Measurements from ENCODE around the gene CYTH4. TPM values are rescaled to one million over a fixed set of nuclear protein-coding genes. Genes with fewer than 3 reads are reported as not detected.
"Not testable (repeated sequence)": the region's sequence is repeated elsewhere in the genome, so short reads cannot be mapped to it uniquely, and the experiment has no call there.

Gene CYTH4, protein sequence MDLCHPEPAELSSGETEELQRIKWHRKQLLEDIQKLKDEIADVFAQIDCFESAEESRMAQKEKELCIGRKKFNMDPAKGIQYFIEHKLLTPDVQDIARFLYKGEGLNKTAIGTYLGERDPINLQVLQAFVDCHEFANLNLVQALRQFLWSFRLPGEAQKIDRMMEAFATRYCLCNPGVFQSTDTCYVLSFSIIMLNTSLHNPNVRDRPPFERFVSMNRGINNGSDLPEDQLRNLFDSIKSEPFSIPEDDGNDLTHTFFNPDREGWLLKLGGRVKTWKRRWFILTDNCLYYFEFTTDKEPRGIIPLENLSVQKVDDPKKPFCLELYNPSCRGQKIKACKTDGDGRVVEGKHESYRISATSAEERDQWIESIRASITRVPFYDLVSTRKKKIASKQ
- 100 to 1,000 TPM; 106 to 110 TPM for total RNA-seq

- H3K4me3 Mint-ChIP-seq = peak within 1 kb of the TSS; percentile 89
- peak; percentile 85 for DNase-seq
- H3K27ac Mint-ChIP-seq = peak within 1 kb of the TSS; percentile 94
- no peaks in the 10 kb centered on the region for H3K27me3 Mint-ChIP-seq
- H3K4me1 Mint-ChIP-seq = peaks cover 58% of the 10 kb centered on the region
- ChIA-PET CTCF (interaction anchor here (0.5 to 2.9 kb wide), 12 partner anchors 9 to 876 kb away, joined by 3 to 16 read pairs (median 3); partner anchors contain the start of gene RAC2), POLR2A (interaction anchor here (1.2 kb wide), 1 partner anchor 40 kb away, joined by 4 read pairs; no protein-coding TSS in a partner anchor)
- no peaks in the 10 kb centered on the region for H3K9me3 Mint-ChIP-seq
- peaks cover 41% of the 10 kb centered on the region for H3K36me3 Mint-ChIP-seq (ENCODE audit: low read depth)
Measured at GRCh38 chr22:37282385-37282677, at the start of gene CYTH4. Gene CYTH4, plus strand, starts transcription at chr22:37282508. Its CDS starts 62 bp downstream, at chr22:37282570.

- ChIA-PET POLR2A (interaction anchor here (2.0 kb wide), 1 partner anchor 9 kb away, joined by 6 read pairs; no protein-coding TSS in a partner anchor), CTCF (interaction anchor here (7.1 kb wide), 1 partner anchor 9 kb away, joined by 80 read pairs; the partner anchor contains the start of gene RAC2)
- peak overlapping the region; percentile 63 for H3K4me3 Mint-ChIP-seq
- H3K27me3 Mint-ChIP-seq, DNase-seq, H3K9me3 Mint-ChIP-seq: not testable (repeated sequence)
- peak overlapping the region; percentile 99 for H3K27ac Mint-ChIP-seq
- H3K4me1 Mint-ChIP-seq = peaks cover 98% of the 10 kb centered on the region
- H3K36me3 Mint-ChIP-seq (ENCODE audit: low read depth) = peaks cover 92% of the 10 kb centered on the region
Measured at GRCh38 chr22:37233371-37233750, 48.9 kb upstream of the CYTH4 start.

GRCh38 chr22:37233751-37234631 is 48.3 kb upstream of the CYTH4 start:
- Mint-ChIP-seq H3K9me3 (no peaks in the 10 kb centered on the region), H3K27me3 (no peaks in the 10 kb centered on the region), H3K27ac (peak overlapping the region; percentile 99), H3K4me1 (peaks cover 98% of the 10 kb centered on the region), H3K36me3 (ENCODE audit: low read depth) (peaks cover 92% of the 10 kb centered on the region), H3K4me3 (peak overlapping the region; percentile 63)
- POLR2A ChIA-PET = interaction anchor here (2.0 kb wide), 1 partner anchor 9 kb away, joined by 6 read pairs; no protein-coding TSS in a partner anchor
- CTCF ChIA-PET = interaction anchor here (7.1 kb wide), 1 partner anchor 9 kb away, joined by 80 read pairs; the partner anchor contains the start of gene RAC2
- DNase-seq = no peak

- peak overlapping the region; percentile 99 for H3K27ac Mint-ChIP-seq
- ChIA-PET POLR2A (no interaction called here), CTCF (interaction anchor here (7.1 kb wide), 1 partner anchor 8 kb away, joined by 80 read pairs; the partner anchor contains the start of gene RAC2)
- peaks cover 92% of the 10 kb centered on the region for H3K36me3 Mint-ChIP-seq (ENCODE audit: low read depth)
- no peak for DNase-seq
- H3K27me3 Mint-ChIP-seq = no peaks in the 10 kb centered on the region
- H3K9me3 Mint-ChIP-seq = no peaks in the 10 kb centered on the region
- peak overlapping the region; percentile 63 for H3K4me3 Mint-ChIP-seq
- peaks cover 98% of the 10 kb centered on the region for H3K4me1 Mint-ChIP-seq
Measured at GRCh38 chr22:37234736-37235711, 47.3 kb upstream of the CYTH4 start.

DNA sequence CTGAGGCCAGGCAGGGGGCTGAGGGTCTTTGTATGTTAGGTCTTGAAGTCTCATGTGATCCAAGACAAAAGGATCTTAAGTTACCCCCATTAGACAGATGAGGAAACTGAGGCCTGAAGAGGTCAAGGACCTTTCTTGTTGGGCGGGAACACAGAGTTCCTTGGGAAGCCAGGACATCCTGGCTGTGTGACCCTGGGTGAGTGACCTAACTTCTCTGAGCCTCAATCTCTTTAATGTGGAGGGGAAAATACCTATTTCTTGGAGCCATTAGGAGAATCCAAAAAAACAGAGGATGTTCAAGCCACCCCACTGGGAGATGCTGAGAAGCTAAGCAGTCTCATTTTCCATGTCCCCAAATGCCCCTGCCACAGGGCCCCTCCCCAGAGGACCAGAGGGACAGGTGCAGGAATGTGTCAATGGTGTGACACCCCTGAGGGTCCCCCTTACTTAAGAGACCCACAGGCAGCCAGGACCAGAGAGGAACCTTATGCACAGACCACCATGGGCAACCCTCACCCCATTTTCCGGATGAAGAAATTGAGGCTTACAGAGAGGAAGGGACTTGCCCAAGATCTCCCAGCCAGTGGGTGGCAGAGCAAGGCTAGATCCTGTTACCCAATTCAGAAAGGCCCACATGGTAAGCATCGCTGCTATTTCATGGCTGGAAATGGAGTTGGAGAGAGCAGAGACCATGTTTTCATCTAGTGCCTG is 46.3 kb upstream of the CYTH4 start:
- Mint-ChIP-seq H3K27me3 (no peaks in the 10 kb centered on the region), H3K36me3 (ENCODE audit: low read depth) (peaks cover 93% of the 10 kb centered on the region), H3K4me3 (peak overlapping the region; percentile 63), H3K27ac (peak overlapping the region; percentile 99), H3K4me1 (peaks cover 98% of the 10 kb centered on the region), H3K9me3 (no peaks in the 10 kb centered on the region)
- POLR2A ChIA-PET = no interaction called here
- no peak for DNase-seq
- CTCF ChIA-PET = no interaction called here

GRCh38 chr22:37237371-37238268 is 44.7 kb upstream of the CYTH4 start:
- peak overlapping the region; percentile 99 for H3K4me3 Mint-ChIP-seq

GRCh38 chr22:37239336-37240239 is 42.7 kb upstream of the CYTH4 start:
- Mint-ChIP-seq H3K27ac (peak overlapping the region; percentile 99), H3K36me3 (ENCODE audit: low read depth) (peaks cover 89% of the 10 kb centered on the region), H3K9me3 (no peaks in the 10 kb centered on the region), H3K4me1 (peaks cover 79% of the 10 kb centered on the region), H3K27me3 (no peaks in the 10 kb centered on the region), H3K4me3 (peak overlapping the region; percentile 99)
- POLR2A ChIA-PET = interaction anchor here (1.0 kb wide), 1 partner anchor 17 kb away, joined by 4 read pairs; no protein-coding TSS in a partner anchor
- CTCF ChIA-PET = interaction anchor here (0.8 to 7.3 kb wide), 8 partner anchors 8 to 205 kb away, joined by 3 to 80 read pairs (median 4); partner anchors contain the start of gene KCTD17
- DNase-seq = no peak

More at GRCh38 chr22:37237371-37238268, 44.7 kb upstream of the CYTH4 start:
- no peak for DNase-seq
- H3K27ac Mint-ChIP-seq = peak overlapping the region; percentile 99
- H3K9me3 Mint-ChIP-seq = no peaks in the 10 kb centered on the region
- peaks cover 91% of the 10 kb centered on the region for H3K4me1 Mint-ChIP-seq
- ChIA-PET CTCF (interaction anchor here (0.7 to 1.8 kb wide), 11 partner anchors 9 to 462 kb away, joined by 3 to 13 read pairs (median 3); partner anchors contain the start of genes IFT27 and KCTD17), POLR2A (no interaction called here)
- no peaks in the 10 kb centered on the region for H3K27me3 Mint-ChIP-seq
- peaks cover 93% of the 10 kb centered on the region for H3K36me3 Mint-ChIP-seq (ENCODE audit: low read depth)

DNA sequence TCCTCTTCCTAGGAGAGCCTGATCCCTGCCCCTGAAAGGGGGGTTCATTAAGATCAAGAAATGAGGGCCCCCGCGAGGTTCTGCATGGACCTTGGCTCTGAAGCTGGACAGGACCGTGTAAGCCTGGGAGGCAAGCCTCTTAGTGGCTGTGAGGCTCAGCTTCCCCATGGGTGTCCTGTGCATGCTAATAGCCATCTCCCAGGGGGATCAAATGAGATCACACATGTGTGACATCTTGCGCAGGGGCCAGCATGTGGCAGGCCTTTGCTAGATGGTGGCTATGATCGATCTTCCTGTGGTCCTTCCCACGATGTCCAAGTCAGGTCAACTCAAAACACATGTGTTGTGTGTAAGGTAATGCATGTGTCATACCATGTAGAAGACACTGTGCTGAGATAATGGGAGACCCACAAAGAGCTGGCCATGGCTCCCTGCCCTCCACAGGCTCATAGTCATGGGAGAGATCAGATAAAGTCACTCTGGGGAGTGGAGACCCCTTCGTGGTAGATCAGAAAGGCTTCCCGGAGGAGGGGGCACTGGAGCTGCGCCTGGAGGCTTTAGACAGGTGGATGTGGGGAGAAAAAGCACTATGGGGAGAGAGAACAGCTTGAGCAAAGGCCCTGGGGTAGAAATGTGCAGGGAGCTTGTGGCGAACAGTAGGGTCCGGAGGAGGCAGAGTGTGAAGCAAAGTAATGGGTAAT is 41.9 kb upstream of the CYTH4 start:
- Mint-ChIP-seq H3K4me3 (peak overlapping the region; percentile 99), H3K9me3 (no peaks in the 10 kb centered on the region), H3K36me3 (ENCODE audit: low read depth) (peaks cover 81% of the 10 kb centered on the region), H3K27me3 (no peaks in the 10 kb centered on the region), H3K4me1 (peaks cover 79% of the 10 kb centered on the region), H3K27ac (peak overlapping the region; percentile 99)
- POLR2A ChIA-PET = interaction anchor here (1.3 kb wide), 1 partner anchor 10 kb away, joined by 4 read pairs; no protein-coding TSS in a partner anchor
- CTCF ChIA-PET = interaction anchor here (0.8 to 7.3 kb wide), 5 partner anchors 9 to 93 kb away, joined by 3 to 80 read pairs (median 5); no protein-coding TSS in a partner anchor
- DNase-seq = no peak

- peak overlapping the region; percentile 99 for H3K27ac Mint-ChIP-seq
- no peaks in the 10 kb centered on the region for H3K9me3 Mint-ChIP-seq
- H3K27me3 Mint-ChIP-seq = no peaks in the 10 kb centered on the region
- ChIA-PET CTCF (interaction anchor here (0.6 to 7.3 kb wide), 7 partner anchors 10 to 204 kb away, joined by 3 to 80 read pairs (median 5); partner anchors contain the start of gene IL2RB), POLR2A (interaction anchor here (1.3 kb wide), 1 partner anchor 10 kb away, joined by 4 read pairs; no protein-coding TSS in a partner anchor)
- peaks cover 76% of the 10 kb centered on the region for H3K36me3 Mint-ChIP-seq (ENCODE audit: low read depth)
- peak overlapping the region; percentile 99 for H3K4me3 Mint-ChIP-seq
- no peak for DNase-seq
- peaks cover 78% of the 10 kb centered on the region for H3K4me1 Mint-ChIP-seq
Measured at GRCh38 chr22:37240941-37241320, 41.4 kb upstream of the CYTH4 start.
